Thyroid gland (tissue), 4 donors: ENCODE results near the gene HMOX1. TPM values are rescaled to one million over a fixed set of nuclear protein-coding genes. Genes with fewer than 3 reads are reported as not detected.
"Not testable (repeated sequence)": the region's sequence is repeated elsewhere in the genome, so short reads cannot be mapped to it uniquely, and the experiment has no call there.

Source experiments
- DNase-seq, 2 donors: peaks; one replicate each; pipeline ENCODE4 v3.0.0-alpha.2; 2019
- H3K27ac ChIP-seq, 3 donors: fragments of 200-600 bp; sonication (generic); 1 replicate in 2 of 3; 2 replicates in 1 of 3; pipeline ENCODE4 v1.5.1; 2016 to 2019; ENCODE audit warnings: mild to moderate bottlenecking in 1 of 3, moderate library complexity in 1 of 3
- H3K27me3 ChIP-seq: fragments of 200-600 bp; sonication (generic); one replicate; pipeline ENCODE4 v1.5.1; 2019
- H3K36me3 ChIP-seq, 2 donors: fragments of 200-600 bp; sonication (generic); one replicate each; pipeline ENCODE4 v1.5.1; 2016 to 2019
- H3K4me1 ChIP-seq, 2 donors: fragments of 200-600 bp; sonication (generic); one replicate each; pipeline ENCODE4 v1.5.1; 2017 to 2019
- H3K4me3 ChIP-seq, 3 donors: fragments of 200-600 bp; sonication (generic); replicated peaks in 1 of 3; 1 replicate in 2 of 3; 2 replicates in 1 of 3; pipeline ENCODE4 v1.5.1; 2016; ENCODE audit warnings: mild to moderate bottlenecking in 1 of 3
- H3K9me3 ChIP-seq: fragments of 200-600 bp; sonication (generic); one replicate; pipeline ENCODE4 v1.5.1; 2017
- POLR2A ChIP-seq, 2 donors: fragments of 450-650 bp; IDR thresholded peaks; one replicate each; pipeline ENCODE4 v1.6.1; 2017; ENCODE audit warnings: antibody characterized with exemption in 2 of 2, mild to moderate bottlenecking in 2 of 2, moderate library complexity in 1 of 2
- WGBS, 2 donors: methylation state at CpG; one replicate each; pipeline ENCODE4 v1.1.5; 2017; 5-methylcytosine and 5-hydroxymethylcytosine counted together
- intact Hi-C: fragments of 100-400 bp; cut with DNase I; formaldehyde crosslinking; loops from one replicate; pipeline ENCODE4 v1.15.1; 2023
- total RNA-seq, 4 donors: library from RNA; depleted of rRNA; stranded (reverse); fragments of >200 nt; gene quantifications; one replicate each; pipeline ENCODE4 v1.2.3, GENCODE V29; 2016
- TF ChIP-seq, protein P1 (sequence below), 6 experiments: fragments of 200-600 bp in 3 of 6; fragments of 450-650 bp in 3 of 6; sonication (generic) in 3 of 6; IDR thresholded peaks; one replicate each; pipeline ENCODE4 v1.5.1; 2016 to 2019; ENCODE audit warnings: antibody characterized with exemption in 6 of 6, mild to moderate bottlenecking in 2 of 6, inconsistent platforms in 1 of 6, moderate library complexity in 1 of 6

HMOX1 gene
- total RNA-seq, 4 donors from 2014 or later = 5.2 to 13.0 (median 6.9) TPM

DNA sequence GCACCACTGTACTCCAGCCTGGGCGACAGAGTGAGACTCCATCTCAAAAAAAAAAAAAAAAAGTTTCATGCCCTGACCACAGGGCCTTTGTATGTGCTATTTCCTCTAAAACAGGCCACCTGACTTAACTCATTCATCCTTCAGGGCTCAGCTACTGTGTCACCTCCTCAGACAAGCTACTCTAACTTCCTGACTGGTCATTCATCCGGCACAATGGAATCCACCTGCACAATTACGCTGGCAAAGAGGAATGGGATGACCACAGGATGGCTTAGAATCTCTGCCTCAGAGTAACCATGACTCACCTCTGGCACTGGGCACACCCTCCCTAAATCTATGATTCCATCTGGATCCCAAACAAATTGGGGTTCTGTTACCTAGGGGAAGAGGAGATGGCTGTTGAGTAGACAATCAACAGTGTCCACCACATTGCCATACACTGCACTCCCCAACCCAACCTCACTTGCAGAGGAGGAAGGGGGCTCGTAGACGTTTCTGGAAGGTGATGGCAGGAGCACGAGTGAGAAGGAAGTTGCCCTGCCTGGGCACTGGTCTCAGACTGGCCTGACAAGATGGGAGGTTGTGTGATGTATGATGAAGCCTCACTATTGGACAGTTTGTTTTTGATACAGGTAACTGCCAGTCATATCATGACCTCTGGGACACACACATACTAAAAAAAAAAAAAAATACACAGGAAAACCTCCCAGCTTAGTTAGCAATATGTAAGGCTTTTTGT lies 22.8 kb upstream of the HMOX1 start:
- H3K36me3 ChIP-seq = no peaks in the 10 kb centered on the region
- H3K4me3 ChIP-seq = no peak overlapping the region
- no peaks in the 10 kb centered on the region for H3K9me3 ChIP-seq
- no peak for TF ChIP-seq POLR2A (IDR thresholded peaks at IDR 0.05)
- TF ChIP-seq, protein P1, sequence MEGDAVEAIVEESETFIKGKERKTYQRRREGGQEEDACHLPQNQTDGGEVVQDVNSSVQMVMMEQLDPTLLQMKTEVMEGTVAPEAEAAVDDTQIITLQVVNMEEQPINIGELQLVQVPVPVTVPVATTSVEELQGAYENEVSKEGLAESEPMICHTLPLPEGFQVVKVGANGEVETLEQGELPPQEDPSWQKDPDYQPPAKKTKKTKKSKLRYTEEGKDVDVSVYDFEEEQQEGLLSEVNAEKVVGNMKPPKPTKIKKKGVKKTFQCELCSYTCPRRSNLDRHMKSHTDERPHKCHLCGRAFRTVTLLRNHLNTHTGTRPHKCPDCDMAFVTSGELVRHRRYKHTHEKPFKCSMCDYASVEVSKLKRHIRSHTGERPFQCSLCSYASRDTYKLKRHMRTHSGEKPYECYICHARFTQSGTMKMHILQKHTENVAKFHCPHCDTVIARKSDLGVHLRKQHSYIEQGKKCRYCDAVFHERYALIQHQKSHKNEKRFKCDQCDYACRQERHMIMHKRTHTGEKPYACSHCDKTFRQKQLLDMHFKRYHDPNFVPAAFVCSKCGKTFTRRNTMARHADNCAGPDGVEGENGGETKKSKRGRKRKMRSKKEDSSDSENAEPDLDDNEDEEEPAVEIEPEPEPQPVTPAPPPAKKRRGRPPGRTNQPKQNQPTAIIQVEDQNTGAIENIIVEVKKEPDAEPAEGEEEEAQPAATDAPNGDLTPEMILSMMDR (IDR thresholded peaks at IDR 0.05) = no peak
- no peak for DNase-seq
- intact Hi-C loops = loop anchor here (10.0 kb wide), 1 partner anchor 67 kb away; no protein-coding TSS in a partner anchor
- H3K27me3 ChIP-seq = no peaks in the 10 kb centered on the region
- peaks cover 0 to 5% of the 10 kb centered on the region in 2 donors for H3K4me1 ChIP-seq
- WGBS, 2 donors = 78 to 79% methylated on average over 6 of the region's 6 CpGs
- no peak overlapping the region for H3K27ac ChIP-seq

DNA sequence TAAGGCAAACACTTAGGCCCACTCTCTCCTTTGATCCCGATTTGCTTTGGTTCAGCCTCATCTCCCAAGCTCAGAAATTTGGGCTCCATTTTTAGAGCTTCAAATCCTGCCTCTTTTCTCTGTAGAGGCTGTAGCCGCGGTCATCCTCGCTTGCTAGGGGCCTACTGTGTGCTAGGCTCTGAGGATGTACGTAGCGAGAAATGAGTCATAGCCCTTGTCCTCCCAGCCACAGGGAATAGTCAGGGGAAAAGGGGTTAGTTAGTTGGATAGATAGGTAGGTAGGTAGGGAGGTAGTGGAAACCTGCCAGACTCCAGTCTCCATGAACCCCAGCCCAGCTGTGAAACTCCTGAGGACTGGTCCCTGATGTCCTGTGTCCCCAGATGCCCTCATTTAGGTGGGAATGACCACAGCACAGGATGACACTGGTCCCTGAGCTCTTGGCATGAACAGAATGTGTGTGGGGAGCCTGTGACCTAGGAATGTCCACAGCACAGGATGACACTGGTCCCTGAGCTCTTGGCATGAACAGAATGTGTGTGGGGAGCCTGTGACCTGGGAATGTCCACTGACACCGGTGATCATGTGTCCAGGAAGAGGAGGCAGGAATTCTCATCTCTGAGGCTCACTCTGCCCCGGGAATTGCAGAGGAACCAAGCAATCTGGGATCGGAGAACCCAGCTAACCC lies 21.4 kb upstream of the HMOX1 start:
- H3K9me3 ChIP-seq = no peaks in the 10 kb centered on the region
- no peak for DNase-seq
- no peaks in the 10 kb centered on the region for H3K27me3 ChIP-seq
- H3K36me3 ChIP-seq = no peaks in the 10 kb centered on the region
- H3K4me1 ChIP-seq = peaks cover 0 to 5% of the 10 kb centered on the region in 2 donors
- intact Hi-C loops = loop anchor here (10.0 kb wide), 1 partner anchor 65 kb away; no protein-coding TSS in a partner anchor
- 89 to 96% methylated on average over 9 of the region's 9 CpGs for WGBS, 2 donors
- H3K4me3 ChIP-seq = no peak overlapping the region
- no peak for TF ChIP-seq POLR2A (IDR thresholded peaks at IDR 0.05)
- TF ChIP-seq, protein P1 (IDR thresholded peaks at IDR 0.05) = no peak
- no peak overlapping the region for H3K27ac ChIP-seq

DNA sequence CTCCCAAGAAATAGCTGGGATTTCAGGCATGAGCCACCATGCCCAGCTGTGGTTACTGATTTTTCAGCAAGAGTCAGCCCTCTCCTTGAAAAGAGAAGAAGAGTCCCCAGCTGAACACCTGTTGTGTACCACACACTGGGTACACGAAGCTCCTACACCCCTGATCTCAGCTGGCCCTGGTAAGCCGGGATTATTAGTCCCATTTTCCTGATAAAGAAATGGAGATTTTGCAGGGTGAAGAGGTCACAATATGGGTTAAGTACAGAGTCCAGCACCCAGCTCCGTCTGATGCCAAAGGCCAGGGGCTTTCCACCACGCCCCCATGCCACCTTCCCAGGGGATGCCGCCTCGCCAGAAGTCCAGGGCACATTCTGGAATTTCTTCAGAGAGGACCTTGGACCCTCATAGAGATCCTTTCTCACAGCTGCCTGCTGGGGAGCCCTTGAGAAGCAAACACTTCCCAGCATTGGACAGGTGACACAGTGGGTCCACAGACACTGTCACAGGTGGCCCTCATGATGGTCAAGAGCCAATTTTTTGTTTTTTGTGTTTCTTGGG lies 19.8 kb upstream of the HMOX1 start:
- H3K4me1 ChIP-seq = peaks cover 0 to 5% of the 10 kb centered on the region in 2 donors
- intact Hi-C loops = no loop called here
- no peak overlapping the region for H3K27ac ChIP-seq
- no peak overlapping the region for H3K4me3 ChIP-seq
- 64 to 81% methylated on average over 6 of the region's 6 CpGs for WGBS, 2 donors
- H3K9me3 ChIP-seq = no peaks in the 10 kb centered on the region
- no peak for DNase-seq
- no peaks in the 10 kb centered on the region for H3K27me3 ChIP-seq
- no peak for TF ChIP-seq POLR2A (IDR thresholded peaks at IDR 0.05)
- TF ChIP-seq, protein P1 (IDR thresholded peaks at IDR 0.05) = no peak
- H3K36me3 ChIP-seq = no peaks in the 10 kb centered on the region

DNA sequence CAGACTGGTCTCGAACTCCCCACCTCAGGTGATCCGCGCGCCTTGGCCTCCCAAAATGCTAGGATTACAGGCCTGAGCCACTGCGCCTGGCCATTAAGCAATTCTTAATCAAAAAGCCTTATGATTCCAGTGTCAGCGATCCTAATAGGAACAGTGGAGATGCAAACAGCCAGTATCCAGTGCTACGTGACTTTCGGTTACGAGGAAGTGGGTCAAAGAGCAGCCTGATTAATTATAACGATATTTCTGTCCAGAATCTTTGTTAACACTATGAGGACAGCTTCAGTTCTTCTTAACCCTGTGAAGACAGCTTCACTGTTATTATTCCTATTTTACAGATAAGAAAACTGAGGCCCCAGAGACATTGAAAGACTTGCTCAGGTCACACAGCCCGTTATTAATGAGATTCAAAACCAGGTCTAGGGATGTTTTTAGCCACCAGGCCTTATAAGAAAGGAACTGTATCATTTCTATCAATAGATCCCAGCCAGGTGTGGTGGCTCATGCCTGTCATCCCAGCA lies 17.3 kb upstream of the HMOX1 start:
- WGBS, 2 donors = 89 to 94% methylated on average over 11 of the region's 11 CpGs
- intact Hi-C loops = no loop called here
- Histone ChIP-seq H3K27ac (no peak overlapping the region), H3K9me3 (no peaks in the 10 kb centered on the region), H3K27me3 (no peaks in the 10 kb centered on the region), H3K4me1 (peaks cover 0 to 5% of the 10 kb centered on the region in 2 donors), H3K36me3 (no peaks in the 10 kb centered on the region), H3K4me3 (no peak overlapping the region)
- TF ChIP-seq, protein P1 (IDR thresholded peaks at IDR 0.05) = no peak
- TF ChIP-seq POLR2A (IDR thresholded peaks at IDR 0.05) = no peak
- no peak for DNase-seq

DNA sequence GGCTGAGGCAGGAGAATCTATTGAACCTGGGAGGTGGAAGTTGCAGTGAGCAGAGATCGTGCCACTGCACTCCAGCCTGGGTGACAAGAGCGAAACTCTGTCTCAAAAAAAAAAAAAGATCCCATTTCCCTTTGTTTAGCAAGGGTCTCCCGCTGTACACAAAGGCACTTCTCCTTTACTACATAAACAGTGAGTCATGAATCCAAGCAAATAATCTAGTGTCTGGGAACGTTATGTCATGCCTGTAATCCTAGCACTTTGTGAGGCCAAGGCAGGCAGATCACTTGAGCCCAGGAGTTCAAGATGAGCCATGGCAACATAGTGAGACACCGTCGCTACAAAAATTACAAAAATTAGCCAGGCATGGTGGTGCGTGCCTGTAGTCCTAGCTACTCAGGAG lies 16.7 kb upstream of the HMOX1 start:
- H3K9me3 ChIP-seq, H3K36me3 ChIP-seq, H3K27ac ChIP-seq, H3K27me3 ChIP-seq, H3K4me3 ChIP-seq, DNase-seq, intact Hi-C loops, H3K4me1 ChIP-seq: not testable (repeated sequence)
- 60 to 61% methylated on average over 7 of the region's 7 CpGs for WGBS, 2 donors
